Liver (tissue), 3 donors: ENCODE measurements around the gene SOWAHA.

Experiments used
- RAD21 ChIP-seq, 2 donors: IDR thresholded peaks; 2 replicates each; pipeline ENCODE4 v1.6.1; 2016; ENCODE audit warnings: antibody characterized with exemption in 2 of 2, mild to moderate bottlenecking in 2 of 2
- SP1 ChIP-seq: IDR thresholded peaks from 2 replicates; pipeline ENCODE4 v1.6.1; 2018; ENCODE audit warnings: antibody characterized with exemption, mild to moderate bottlenecking
- TAF1 ChIP-seq: conservative IDR thresholded peaks from 2 replicates; pipeline ENCODE4 v1.6.1; 2016; ENCODE audit warnings: antibody characterized with exemption, mild to moderate bottlenecking
- TF ChIP-seq, protein P1 (sequence below): fragments of 150-350 bp; IDR thresholded peaks from 2 replicates; pipeline ENCODE4 v1.5.1; 2017; ENCODE audit warnings: improper control_type of control experiment, low read depth, low read length; ENCODE audit not compliant: missing input control
- TF ChIP-seq, protein P2 (sequence below): IDR thresholded peaks from 2 replicates; pipeline ENCODE4 v1.6.1; 2016; ENCODE audit warnings: antibody characterized with exemption
- donor health status: healthy.
- donor health status: healthy.

DNA sequence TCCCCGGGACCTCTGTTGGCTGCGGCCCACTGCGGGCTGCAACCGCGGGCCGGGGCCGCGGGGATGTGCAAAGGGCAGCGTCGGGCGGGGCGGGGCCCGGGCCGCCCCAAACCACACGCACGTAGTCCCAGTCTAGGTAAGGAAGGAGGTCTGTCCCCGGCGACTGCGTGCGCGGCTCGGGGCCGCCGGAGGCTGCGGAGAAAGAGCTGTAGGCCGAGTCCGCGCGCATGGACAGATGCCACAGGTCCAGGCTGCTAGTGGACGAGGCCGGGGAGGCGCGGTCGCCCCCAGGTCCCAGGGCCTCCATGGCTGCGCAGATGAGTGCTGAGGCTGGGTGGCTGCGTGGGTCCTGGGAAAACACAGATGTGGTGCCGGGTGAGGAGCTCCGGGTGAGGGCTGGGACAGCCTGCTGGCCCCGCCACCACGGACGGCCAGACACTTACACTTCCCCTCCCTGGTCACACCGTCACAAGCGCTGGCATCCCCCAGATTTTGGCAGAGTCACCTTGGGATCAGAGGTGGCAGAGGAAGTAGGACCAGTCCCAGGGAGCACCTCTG, 12.8 kb downstream of the SOWAHA start:
- TF ChIP-seq, protein P1, sequence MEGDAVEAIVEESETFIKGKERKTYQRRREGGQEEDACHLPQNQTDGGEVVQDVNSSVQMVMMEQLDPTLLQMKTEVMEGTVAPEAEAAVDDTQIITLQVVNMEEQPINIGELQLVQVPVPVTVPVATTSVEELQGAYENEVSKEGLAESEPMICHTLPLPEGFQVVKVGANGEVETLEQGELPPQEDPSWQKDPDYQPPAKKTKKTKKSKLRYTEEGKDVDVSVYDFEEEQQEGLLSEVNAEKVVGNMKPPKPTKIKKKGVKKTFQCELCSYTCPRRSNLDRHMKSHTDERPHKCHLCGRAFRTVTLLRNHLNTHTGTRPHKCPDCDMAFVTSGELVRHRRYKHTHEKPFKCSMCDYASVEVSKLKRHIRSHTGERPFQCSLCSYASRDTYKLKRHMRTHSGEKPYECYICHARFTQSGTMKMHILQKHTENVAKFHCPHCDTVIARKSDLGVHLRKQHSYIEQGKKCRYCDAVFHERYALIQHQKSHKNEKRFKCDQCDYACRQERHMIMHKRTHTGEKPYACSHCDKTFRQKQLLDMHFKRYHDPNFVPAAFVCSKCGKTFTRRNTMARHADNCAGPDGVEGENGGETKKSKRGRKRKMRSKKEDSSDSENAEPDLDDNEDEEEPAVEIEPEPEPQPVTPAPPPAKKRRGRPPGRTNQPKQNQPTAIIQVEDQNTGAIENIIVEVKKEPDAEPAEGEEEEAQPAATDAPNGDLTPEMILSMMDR: no peak
- TF ChIP-seq TAF1 (no peak), SP1 (no peak), RAD21 (IDR thresholded peaks at IDR 0.05) (no peak)
- TF ChIP-seq, protein P2, sequence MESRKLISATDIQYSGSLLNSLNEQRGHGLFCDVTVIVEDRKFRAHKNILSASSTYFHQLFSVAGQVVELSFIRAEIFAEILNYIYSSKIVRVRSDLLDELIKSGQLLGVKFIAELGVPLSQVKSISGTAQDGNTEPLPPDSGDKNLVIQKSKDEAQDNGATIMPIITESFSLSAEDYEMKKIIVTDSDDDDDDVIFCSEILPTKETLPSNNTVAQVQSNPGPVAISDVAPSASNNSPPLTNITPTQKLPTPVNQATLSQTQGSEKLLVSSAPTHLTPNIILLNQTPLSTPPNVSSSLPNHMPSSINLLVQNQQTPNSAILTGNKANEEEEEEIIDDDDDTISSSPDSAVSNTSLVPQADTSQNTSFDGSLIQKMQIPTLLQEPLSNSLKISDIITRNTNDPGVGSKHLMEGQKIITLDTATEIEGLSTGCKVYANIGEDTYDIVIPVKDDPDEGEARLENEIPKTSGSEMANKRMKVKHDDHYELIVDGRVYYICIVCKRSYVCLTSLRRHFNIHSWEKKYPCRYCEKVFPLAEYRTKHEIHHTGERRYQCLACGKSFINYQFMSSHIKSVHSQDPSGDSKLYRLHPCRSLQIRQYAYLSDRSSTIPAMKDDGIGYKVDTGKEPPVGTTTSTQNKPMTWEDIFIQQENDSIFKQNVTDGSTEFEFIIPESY: no peak
